Heart left ventricle (tissue), 13 donors: Measurements from ENCODE around the gene DLX3.

Experiments
- POLR2A ChIP-seq, 2 donors: fragments of 450-650 bp; IDR thresholded peaks; one replicate each; pipeline ENCODE4 v1.6.1; 2017; ENCODE audit warnings: antibody characterized with exemption in 2 of 2, mild to moderate bottlenecking in 2 of 2, moderate library complexity in 2 of 2
- TF ChIP-seq, protein P1 (sequence below), 12 donors: fragments of 200-600 bp; sonication (generic) in 4 of 12; IDR thresholded peaks; one replicate each; pipeline versions ENCODE4 v1.5.0 to v1.8.0; 2018 to 2022; ENCODE audit warnings: antibody characterized with exemption in 12 of 12, mild to moderate bottlenecking in 5 of 12
- donor health status: ischemic (EF 13 %, LVEDD 7.1; RV severe dilation, severe dysfunction).
- donor health status: DM: no; HTN: yes; CAD: no.
- donor health status: DM: no; HTN: no; CAD: no.
- donor health status: ischemic (EF 25% LVEDD 6.9; RV normal size, moderate dysfunction).
- donor health status: ischemic (EF 25% LVEDD 5.7; RV mildly dilated, moderate dysfunction).
- donor health status: ischemic (EF 35%, LVEDD 5.7; RV mildly dilated, moderate dysfunction).
- donor health status: nonischemic (EF 11% LVEDD 7.7; RV severe dilation, severe dysfunction).
- donor health status: DM: yes; HTN: yes; CAD: no.
- donor health status: PGD.
- donor health status: ischemic (EF 29% LVEDD 5.4; RV normal size, mild dysfunction).
- donor health status: nonischemic (EF 23%, LVEDD 6.1; RV moderate dilation, normal function).

- TF ChIP-seq POLR2A (IDR thresholded peaks at IDR 0.05): no peak
- TF ChIP-seq, protein P1, sequence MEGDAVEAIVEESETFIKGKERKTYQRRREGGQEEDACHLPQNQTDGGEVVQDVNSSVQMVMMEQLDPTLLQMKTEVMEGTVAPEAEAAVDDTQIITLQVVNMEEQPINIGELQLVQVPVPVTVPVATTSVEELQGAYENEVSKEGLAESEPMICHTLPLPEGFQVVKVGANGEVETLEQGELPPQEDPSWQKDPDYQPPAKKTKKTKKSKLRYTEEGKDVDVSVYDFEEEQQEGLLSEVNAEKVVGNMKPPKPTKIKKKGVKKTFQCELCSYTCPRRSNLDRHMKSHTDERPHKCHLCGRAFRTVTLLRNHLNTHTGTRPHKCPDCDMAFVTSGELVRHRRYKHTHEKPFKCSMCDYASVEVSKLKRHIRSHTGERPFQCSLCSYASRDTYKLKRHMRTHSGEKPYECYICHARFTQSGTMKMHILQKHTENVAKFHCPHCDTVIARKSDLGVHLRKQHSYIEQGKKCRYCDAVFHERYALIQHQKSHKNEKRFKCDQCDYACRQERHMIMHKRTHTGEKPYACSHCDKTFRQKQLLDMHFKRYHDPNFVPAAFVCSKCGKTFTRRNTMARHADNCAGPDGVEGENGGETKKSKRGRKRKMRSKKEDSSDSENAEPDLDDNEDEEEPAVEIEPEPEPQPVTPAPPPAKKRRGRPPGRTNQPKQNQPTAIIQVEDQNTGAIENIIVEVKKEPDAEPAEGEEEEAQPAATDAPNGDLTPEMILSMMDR (IDR thresholded peaks at IDR 0.05): no peak
Observed at GRCh38 chr17:49969795-49970389, 25.1 kb downstream of the DLX3 start.
